RCC 7860 (cell line): ENCODE results near the gene CEP350.
A peak's percentile ranks its signal among the peaks of the same experiment; 100 is the strongest.

ENCODE experiments used
- DNase-seq: peaks from one replicate; pipeline ENCODE4 v3.0.0-alpha.2; 2015; ENCODE audit warnings: low spot score
- FAIRE-seq: peaks from 2 replicates; lab custom pipeline; 2012; peaks lifted over from hg19 to GRCh38; lab: Jason Lieb, UNC

CEP350 gene

GRCh38 chr1:179954493-179955286, at the start of gene CEP350:
Gene CEP350, plus strand, starts transcription at chr1:179954810. Its CDS starts 31,372 bp downstream, at chr1:179986182.
- peak; percentile 73 for FAIRE-seq

GRCh38 chr1:179910934-179911333, 43.7 kb upstream of the CEP350 start:
- no peak for FAIRE-seq
- no peak for DNase-seq

More at GRCh38 chr1:179954493-179955286, at the start of gene CEP350:
- peak; percentile 95 for DNase-seq

GRCh38 chr1:179911812-179912211, 42.8 kb upstream of the CEP350 start:
- no peak for DNase-seq
- FAIRE-seq: no peak

- FAIRE-seq (no peak), DNase-seq (no peak)
Measured at GRCh38 chr1:179917601-179918429, 36.8 kb upstream of the CEP350 start.

GRCh38 chr1:179921472-179921871, 33.1 kb upstream of the CEP350 start:
- FAIRE-seq (no peak), DNase-seq (no peak)

- no peak for FAIRE-seq
Measured at GRCh38 chr1:179921981-179922872, 32.4 kb upstream of the CEP350 start.

GRCh38 chr1:179923029-179923428, 31.6 kb upstream of the CEP350 start:
- FAIRE-seq: no peak
- DNase-seq: no peak

More at GRCh38 chr1:179921981-179922872, 32.4 kb upstream of the CEP350 start:
- DNase-seq: no peak

GRCh38 chr1:179924268-179924667, 30.3 kb upstream of the CEP350 start:
- DNase-seq (no peak), FAIRE-seq (no peak)

GRCh38 chr1:179925302-179925701, 29.3 kb upstream of the CEP350 start:
- no peak for DNase-seq
- FAIRE-seq: no peak

- DNase-seq (no peak), FAIRE-seq (no peak)
Measured at GRCh38 chr1:179925922-179926849, 28.4 kb upstream of the CEP350 start.

GRCh38 chr1:179926850-179927205, 27.8 kb upstream of the CEP350 start:
- no peak for DNase-seq
- FAIRE-seq: no peak

GRCh38 chr1:179929955-179930798, 24.4 kb upstream of the CEP350 start:
- no peak for DNase-seq
- no peak for FAIRE-seq

GRCh38 chr1:179930867-179931266, 23.7 kb upstream of the CEP350 start:
- FAIRE-seq (no peak), DNase-seq (no peak)

GRCh38 chr1:179933219-179933618, 21.4 kb upstream of the CEP350 start:
- FAIRE-seq: no peak
- no peak for DNase-seq

- FAIRE-seq (no peak), DNase-seq (no peak)
Measured at GRCh38 chr1:179935909-179936496, 18.6 kb upstream of the CEP350 start.

- no peak for FAIRE-seq
- DNase-seq: no peak
Measured at GRCh38 chr1:179937668-179938254, 16.8 kb upstream of the CEP350 start.

- no peak for FAIRE-seq
- DNase-seq: no peak
Measured at GRCh38 chr1:179938752-179939151, 15.9 kb upstream of the CEP350 start.

GRCh38 chr1:179939941-179940340, 14.7 kb upstream of the CEP350 start:
- FAIRE-seq (no peak), DNase-seq (no peak)
